A673 (cell line): ENCODE data around the gene NLRX1. TPM values are rescaled to one million over a fixed set of nuclear protein-coding genes. Genes with fewer than 3 reads are reported as not detected.

ENCODE experiments used
- BruUV-seq: library from RNA; stranded (reverse); fragments of 400-500 nt; replicated peaks from 2 replicates; lab custom pipeline; 2021; lab: Mats Ljungman, UMichigan
- CTCF ChIA-PET: fragments of 300-600 bp; sonication (Branson Sonifier 250); formaldehyde crosslinking; loops from one replicate; lab custom pipeline; 2022; ENCODE audit warnings: antibody characterized with exemption; lab: Charles Lee
- POLR2A ChIA-PET: fragments of 300-600 bp; sonication (Branson Sonifier 250); formaldehyde crosslinking; loops from one replicate; lab custom pipeline; 2022; ENCODE audit warnings: antibody characterized with exemption; ENCODE audit not compliant: low non-redundant PET; lab: Charles Lee
- DNase-seq: peaks from one replicate; pipeline ENCODE4 v3.0.0-alpha.2; 2015; ENCODE audit warnings: low spot score
- H3K27ac ChIP-seq: fragments of 200-600 bp; sonication (generic); 2 replicates; pipeline ENCODE4 v1.5.1; 2016; ENCODE audit warnings: mixed run types, low read depth, mild to moderate bottlenecking, mixed read lengths, antibody characterized with exemption, low read length; ENCODE audit not compliant: poor library complexity, severe bottlenecking
- H3K27me3 ChIP-seq: fragments of 200-600 bp; sonication (generic); replicated peaks from 2 replicates; pipeline ENCODE4 v1.6.1; 2017; ENCODE audit warnings: mixed run types, low read depth, mild to moderate bottlenecking, mixed read lengths, antibody characterized with exemption, low read length; ENCODE audit not compliant: insufficient read depth, poor library complexity
- H3K36me3 ChIP-seq: fragments of 200-600 bp; sonication (generic); 2 replicates; pipeline ENCODE4 v1.6.1; 2016; ENCODE audit warnings: mixed run types, mild to moderate bottlenecking, mixed read lengths, antibody characterized with exemption, low read length; ENCODE audit not compliant: insufficient read depth, poor library complexity, severe bottlenecking
- H3K4me1 ChIP-seq: fragments of 200-600 bp; sonication (generic); 2 replicates; pipeline ENCODE4 v1.6.1; 2017; ENCODE audit warnings: mixed run types, mild to moderate bottlenecking, mixed read lengths, antibody characterized with exemption, low read length; ENCODE audit not compliant: insufficient read depth, poor library complexity, severe bottlenecking
- H3K4me3 ChIP-seq: fragments of 200-600 bp; sonication (generic); 2 replicates; pipeline ENCODE4 v1.5.1; 2016; ENCODE audit warnings: low read depth, mixed run types, mild to moderate bottlenecking, mixed read lengths, low read length; ENCODE audit not compliant: poor library complexity, severe bottlenecking
- H3K9me3 ChIP-seq: fragments of 200-600 bp; sonication (generic); 2 replicates; pipeline ENCODE4 v1.6.1; 2016; ENCODE audit warnings: mixed run types, low read depth, mild to moderate bottlenecking, mixed read lengths, antibody characterized with exemption, low read length; ENCODE audit not compliant: poor library complexity, severe bottlenecking
- CTCF ChIP-seq: fragments of 300-800, 200-600 bp; sonication (generic); conservative IDR thresholded peaks from 2 replicates; pipeline ENCODE4 v1.5.1; 2017; ENCODE audit warnings: low read depth, mild to moderate bottlenecking, antibody characterized with exemption, low read length, moderate library complexity, mixed read lengths
- EZH2 ChIP-seq: fragments of 200-600 bp; sonication (generic); IDR thresholded peaks from 2 replicates; pipeline ENCODE4 v1.6.1; 2017; ENCODE audit warnings: borderline replicate concordance, low read depth, mild to moderate bottlenecking, mixed read lengths, antibody characterized with exemption, low read length; ENCODE audit not compliant: poor library complexity, severe bottlenecking
- intact Hi-C: fragments of 100-400 bp; cut with micrococcal nuclease; formaldehyde crosslinking; loops from one replicate; pipeline ENCODE4 v1.10.0; 2022; ENCODE audit not compliant: unreplicated experiment
- total RNA-seq: library from RNA; stranded (reverse); gene quantifications from 2 replicates; pipeline ENCODE4 v1.2.3, GENCODE V29; 2021

Gene NLRX1
- total RNA-seq, 1 experiment from 2014 or later, result 1.4 TPM

- H3K4me1 ChIP-seq, result no peaks in the 10 kb centered on the region
- no peak for DNase-seq
- intact Hi-C loops, result no loop called here
- H3K4me3 ChIP-seq, result no peak overlapping the region
- TF ChIP-seq CTCF (no peak), EZH2 (no peak)
- no peak overlapping the region for H3K27ac ChIP-seq
- H3K36me3 ChIP-seq, result no peaks in the 10 kb centered on the region
- ChIA-PET POLR2A (interaction anchor here (0.8 kb wide), 1 partner anchor 97 kb away, joined by 4 read pairs; a partner anchor contains a TSS), CTCF (interaction anchor here (1.4 kb wide), 1 partner anchor 14 kb away, joined by 7 read pairs; the partner anchor contains the start of gene CBL)
- BruUV-seq, result no TSS peak
- no peaks in the 10 kb centered on the region for H3K9me3 ChIP-seq
- H3K27me3 ChIP-seq, result no peaks in the 10 kb centered on the region
These were observed 23.6 kb downstream of the NLRX1 start for GRCh38 chr11:119192111-119192510.

GRCh38 chr11:119193001-119193400, 24.5 kb downstream of the NLRX1 start:
- Histone ChIP-seq H3K4me1 (no peaks in the 10 kb centered on the region), H3K27me3 (no peaks in the 10 kb centered on the region), H3K27ac (no peak overlapping the region), H3K9me3 (no peaks in the 10 kb centered on the region), H3K4me3 (no peak overlapping the region), H3K36me3 (no peaks in the 10 kb centered on the region)
- POLR2A ChIA-PET, result no interaction called here
- no TSS peak for BruUV-seq
- intact Hi-C loops, result no loop called here
- CTCF ChIA-PET, result interaction anchor here (1.4 kb wide), 1 partner anchor 13 kb away, joined by 7 read pairs; the partner anchor contains the start of gene CBL
- TF ChIP-seq CTCF, result no peak
- no peak for TF ChIP-seq EZH2
- no peak for DNase-seq

DNA sequence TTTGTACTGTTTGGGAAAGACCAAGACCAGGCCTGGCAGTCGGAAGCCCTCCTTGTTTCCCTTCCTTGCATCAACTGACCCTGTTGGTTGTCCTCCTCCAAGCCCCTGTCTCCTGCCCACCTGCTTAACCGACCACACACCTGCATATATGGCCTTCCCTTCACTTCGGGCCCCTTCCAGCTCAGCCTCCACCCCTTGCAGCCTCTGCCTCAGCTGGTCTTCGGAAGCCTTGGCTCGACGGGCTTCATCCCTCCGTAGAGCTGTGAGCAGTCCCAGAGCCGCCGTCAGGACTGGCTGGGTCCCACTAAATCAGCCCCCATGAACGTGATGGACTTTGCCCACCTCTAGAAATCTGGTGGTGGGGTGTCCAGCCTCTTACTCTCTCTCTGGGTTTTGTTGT, 25.1 kb downstream of the NLRX1 start:
- no peaks in the 10 kb centered on the region for H3K36me3 ChIP-seq
- DNase-seq, result no peak
- POLR2A ChIA-PET, result no interaction called here
- H3K4me1 ChIP-seq, result no peaks in the 10 kb centered on the region
- no peak overlapping the region for H3K27ac ChIP-seq
- no TSS peak for BruUV-seq
- H3K4me3 ChIP-seq, result no peak overlapping the region
- CTCF ChIA-PET, result no interaction called here
- H3K27me3 ChIP-seq, result no peaks in the 10 kb centered on the region
- TF ChIP-seq CTCF, result no peak
- no peak for TF ChIP-seq EZH2
- intact Hi-C loops, result no loop called here
- no peaks in the 10 kb centered on the region for H3K9me3 ChIP-seq
